ENCODE measurements around the gene CFAP52.

The CFAP52 gene

DNA sequence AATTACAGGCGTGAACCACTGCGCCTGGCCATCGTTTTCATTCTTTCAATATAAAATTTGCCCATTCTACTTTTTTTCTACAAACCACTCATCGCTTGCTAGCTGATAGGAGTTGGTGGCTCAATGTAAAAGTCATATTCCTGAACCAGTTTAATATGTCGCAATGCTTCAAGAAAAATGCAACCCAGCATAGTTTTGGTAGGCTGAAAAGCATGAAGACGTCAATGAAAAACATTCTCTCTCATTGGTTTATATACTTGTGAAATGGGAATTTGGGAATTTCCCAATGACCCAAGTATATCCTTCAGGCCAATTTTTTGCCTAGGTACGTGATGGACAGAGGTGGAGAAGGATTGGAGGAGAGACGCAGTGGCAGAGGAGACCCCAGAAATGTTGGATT, 95.8 kb downstream of the CFAP52 start:
- no peak overlapping the region for H3K4me3 ChIP-seq (ENCODE audit: low read length)
- peak; percentile 14 for DNase-seq (ENCODE audit: low read depth)
- TF ChIP-seq, protein P1, sequence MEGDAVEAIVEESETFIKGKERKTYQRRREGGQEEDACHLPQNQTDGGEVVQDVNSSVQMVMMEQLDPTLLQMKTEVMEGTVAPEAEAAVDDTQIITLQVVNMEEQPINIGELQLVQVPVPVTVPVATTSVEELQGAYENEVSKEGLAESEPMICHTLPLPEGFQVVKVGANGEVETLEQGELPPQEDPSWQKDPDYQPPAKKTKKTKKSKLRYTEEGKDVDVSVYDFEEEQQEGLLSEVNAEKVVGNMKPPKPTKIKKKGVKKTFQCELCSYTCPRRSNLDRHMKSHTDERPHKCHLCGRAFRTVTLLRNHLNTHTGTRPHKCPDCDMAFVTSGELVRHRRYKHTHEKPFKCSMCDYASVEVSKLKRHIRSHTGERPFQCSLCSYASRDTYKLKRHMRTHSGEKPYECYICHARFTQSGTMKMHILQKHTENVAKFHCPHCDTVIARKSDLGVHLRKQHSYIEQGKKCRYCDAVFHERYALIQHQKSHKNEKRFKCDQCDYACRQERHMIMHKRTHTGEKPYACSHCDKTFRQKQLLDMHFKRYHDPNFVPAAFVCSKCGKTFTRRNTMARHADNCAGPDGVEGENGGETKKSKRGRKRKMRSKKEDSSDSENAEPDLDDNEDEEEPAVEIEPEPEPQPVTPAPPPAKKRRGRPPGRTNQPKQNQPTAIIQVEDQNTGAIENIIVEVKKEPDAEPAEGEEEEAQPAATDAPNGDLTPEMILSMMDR (IDR thresholded peaks at IDR 0.05; ENCODE audit: insufficient read depth, low read depth, low read length, missing control alignments), result no peak

DNA sequence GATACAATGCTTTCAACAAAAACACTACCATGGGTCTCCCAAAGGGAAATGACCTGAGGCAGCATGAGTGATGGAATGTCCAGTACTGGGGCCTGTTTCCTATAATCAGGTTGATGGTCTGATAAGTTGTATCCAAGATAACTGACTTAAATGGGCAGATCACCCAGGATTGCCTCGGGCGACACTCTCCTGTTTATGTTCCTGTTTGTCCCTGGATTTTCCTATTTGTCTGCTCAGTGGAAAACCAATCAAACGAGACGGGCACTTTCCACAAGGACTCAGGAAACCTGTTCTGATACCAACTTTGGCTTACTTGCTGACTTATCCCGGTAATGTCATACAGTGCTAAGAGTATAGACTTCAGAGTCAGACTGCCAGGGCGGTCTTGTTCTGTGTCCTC, 96.2 kb downstream of the CFAP52 start:
- TF ChIP-seq, protein P1 (IDR thresholded peaks at IDR 0.05; ENCODE audit: insufficient read depth, low read depth, low read length, missing control alignments), result no peak
- H3K4me3 ChIP-seq (ENCODE audit: low read length), result no peak overlapping the region
- no peak for DNase-seq (ENCODE audit: low read depth)

DNA sequence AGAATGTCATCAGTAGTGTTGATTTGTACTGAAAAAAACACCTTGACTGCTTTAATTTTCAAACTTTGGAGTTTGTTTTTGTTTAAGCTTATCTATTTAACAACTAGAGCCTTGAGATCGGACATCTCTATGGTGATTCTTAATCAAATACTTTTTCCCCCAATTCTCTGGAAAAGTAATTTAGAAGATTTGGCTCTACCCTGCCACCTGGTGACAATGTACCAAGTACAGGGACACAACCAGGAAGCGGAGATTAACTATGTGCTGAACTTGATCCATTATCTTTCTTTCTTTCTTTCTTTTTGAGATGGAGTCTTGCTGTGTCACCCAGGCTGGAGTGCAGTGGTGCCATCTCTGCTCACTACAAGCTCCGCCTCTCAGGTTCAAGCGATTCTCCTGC, 99.6 kb downstream of the CFAP52 start:
- TF ChIP-seq, protein P1 (IDR thresholded peaks at IDR 0.05; ENCODE audit: insufficient read depth, low read depth, low read length, missing control alignments), result no peak
- no peak overlapping the region for H3K4me3 ChIP-seq (ENCODE audit: low read length)
- DNase-seq (ENCODE audit: low read depth), result peak; percentile 29

DNA sequence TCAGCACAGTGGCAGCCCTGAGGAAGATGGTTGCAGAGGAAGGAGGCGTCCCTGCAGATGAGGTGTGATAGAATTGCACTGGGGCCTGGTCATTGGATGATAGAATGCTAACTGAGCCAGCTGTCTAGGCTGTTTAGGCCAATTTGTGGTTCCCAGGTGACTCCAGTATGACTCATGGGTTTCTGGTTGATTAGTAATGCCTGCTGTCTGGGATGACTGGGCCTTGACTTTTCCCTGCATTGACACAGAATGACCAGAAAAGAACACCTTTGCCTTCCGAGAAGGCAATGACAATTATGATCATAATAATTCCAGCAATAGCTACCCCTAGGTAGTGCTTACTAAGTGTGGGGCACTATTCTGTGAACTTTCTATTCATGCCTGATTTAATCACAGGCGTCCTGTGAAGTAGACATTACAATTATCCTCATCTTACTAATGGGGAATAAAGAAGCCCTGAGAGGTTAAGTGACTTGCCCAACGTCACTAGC, 100.4 kb downstream of the CFAP52 start:
- TF ChIP-seq, protein P1 (IDR thresholded peaks at IDR 0.05; ENCODE audit: insufficient read depth, low read depth, low read length, missing control alignments), result no peak
- no peak overlapping the region for H3K4me3 ChIP-seq (ENCODE audit: low read length)

DNA sequence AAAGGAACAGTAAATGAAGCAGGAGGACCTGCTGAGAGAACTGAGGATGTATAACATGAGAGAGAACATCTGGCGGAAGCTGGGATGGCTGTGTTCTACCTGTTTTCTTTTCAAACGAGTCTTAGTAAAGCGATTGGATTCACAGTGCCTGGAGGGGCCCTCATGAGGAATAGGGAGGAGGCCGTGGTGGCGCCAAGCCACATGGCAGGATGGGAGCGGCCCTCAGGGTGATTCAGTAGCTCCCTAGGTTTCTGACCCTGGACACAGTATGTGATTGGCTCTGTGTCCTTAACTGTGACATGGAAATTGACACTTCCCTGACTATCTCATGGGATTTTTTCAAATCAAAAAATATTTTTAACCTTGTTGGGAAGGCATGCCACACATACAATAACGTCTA, 101.0 kb downstream of the CFAP52 start:
- DNase-seq (ENCODE audit: low read depth), result peak; percentile 86
- TF ChIP-seq, protein P1 (IDR thresholded peaks at IDR 0.05; ENCODE audit: insufficient read depth, low read depth, low read length, missing control alignments), result no peak
- no peak overlapping the region for H3K4me3 ChIP-seq (ENCODE audit: low read length)

More for the DNA sequence above, 100.4 kb downstream of the CFAP52 start:
- peak; percentile 99 for DNase-seq (ENCODE audit: low read depth)

DNA sequence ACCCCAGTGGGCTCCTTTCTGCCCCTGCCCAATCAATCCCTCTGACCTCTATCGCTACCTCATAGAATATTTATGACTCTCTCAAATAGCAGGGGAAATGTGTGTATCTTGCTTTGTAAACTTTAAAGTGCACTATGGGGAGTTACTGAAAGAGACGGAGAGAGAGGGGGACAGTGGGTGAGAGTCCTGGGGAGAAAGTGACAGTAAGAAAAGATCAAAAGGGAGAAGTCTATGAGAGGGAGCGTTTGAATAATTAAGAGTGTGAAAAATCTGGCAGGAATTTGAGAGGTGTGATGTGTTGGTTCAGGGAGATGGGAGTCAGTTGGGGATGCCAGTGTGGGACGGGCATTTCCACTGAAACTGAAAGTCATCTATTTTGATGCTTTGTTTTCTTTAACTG, 101.5 kb downstream of the CFAP52 start:
- no peak for DNase-seq (ENCODE audit: low read depth)

More for the DNA sequence above, 101.5 kb downstream of the CFAP52 start:
- TF ChIP-seq, protein P1 (IDR thresholded peaks at IDR 0.05; ENCODE audit: insufficient read depth, low read depth, low read length, missing control alignments), result no peak
- H3K4me3 ChIP-seq (ENCODE audit: low read length), result no peak overlapping the region

Measured in epithelial cell of esophagus (primary cell).